BLaER1 treated with 17β-estradiol and CSF1 and Interleukin-3, amounts not matched to agents 10 nM and 100 nM (cell line): Measurements from ENCODE around the gene DLL1.
A peak's percentile ranks its signal among the peaks of the same experiment; 100 is the strongest.

Experiments used
- H3K27ac ChIP-seq, 11 experiments: shearing (Covaris generic); formaldehyde crosslinking; 2 replicates each; pipeline ENCODE4 v1.8.1; 2022
- H3K27me3 ChIP-seq, 11 experiments: shearing (Covaris generic); formaldehyde crosslinking; 2 replicates each; pipeline ENCODE4 v1.8.1; 2022
- H3K36me3 ChIP-seq, 11 experiments: shearing (Covaris generic); formaldehyde crosslinking; 2 replicates each; pipeline ENCODE4 v1.8.1; 2022
- H3K4me1 ChIP-seq, 10 experiments: shearing (Covaris generic); formaldehyde crosslinking; 2 replicates each; pipeline ENCODE4 v1.8.1; 2022
- H3K4me2 ChIP-seq, 11 experiments: shearing (Covaris generic); formaldehyde crosslinking; 2 replicates each; pipeline ENCODE4 v1.8.1; 2022
- H3K4me3 ChIP-seq, 10 experiments: shearing (Covaris generic); formaldehyde crosslinking; 2 replicates each; pipeline ENCODE4 v1.8.1; 2022
- H3K9ac ChIP-seq, 11 experiments: shearing (Covaris generic); formaldehyde crosslinking; 2 replicates each; pipeline ENCODE4 v1.8.1; 2022
- H3K9me3 ChIP-seq, 11 experiments: shearing (Covaris generic); formaldehyde crosslinking; replicated peaks in 1 of 11; 2 replicates each; pipeline ENCODE4 v1.8.1; 2022
- H4K20me1 ChIP-seq, 11 experiments: shearing (Covaris generic); formaldehyde crosslinking; 2 replicates each; pipeline ENCODE4 v1.8.1; 2022
- Cebpa-rat ChIP-seq, 11 experiments: shearing (Covaris generic); IDR thresholded peaks; 2 replicates each; pipeline ENCODE4 v1.8.1; 2022

Gene DLL1

GRCh38 chr6:170297576-170298330 lies 6.9 kb upstream of the DLL1 start:
- H3K4me3 ChIP-seq, result no peak overlapping the region
- no peak overlapping the region for H3K4me2 ChIP-seq
- peaks cover 0 to 57% (median 45%) of the 10 kb centered on the region in 11 experiments; a peak in 19 of 22 replicates for H4K20me1 ChIP-seq
- peaks cover 75 to 91% (median 85%) of the 10 kb centered on the region in 11 experiments for H3K27me3 ChIP-seq
- peaks cover 0 to 5% (median 0%) of the 10 kb centered on the region in 11 experiments; a peak in 1 of 22 replicates for H3K36me3 ChIP-seq
- no peak overlapping the region for H3K9ac ChIP-seq
- no peak overlapping the region for H3K27ac ChIP-seq
- peaks cover 21 to 28% (median 24%) of the 10 kb centered on the region in 11 experiments for H3K9me3 ChIP-seq
- peaks cover 24 to 49% (median 25%) of the 10 kb centered on the region in 10 experiments for H3K4me1 ChIP-seq
- no peak for TF ChIP-seq Cebpa-rat (IDR thresholded peaks at IDR 0.05)

DNA sequence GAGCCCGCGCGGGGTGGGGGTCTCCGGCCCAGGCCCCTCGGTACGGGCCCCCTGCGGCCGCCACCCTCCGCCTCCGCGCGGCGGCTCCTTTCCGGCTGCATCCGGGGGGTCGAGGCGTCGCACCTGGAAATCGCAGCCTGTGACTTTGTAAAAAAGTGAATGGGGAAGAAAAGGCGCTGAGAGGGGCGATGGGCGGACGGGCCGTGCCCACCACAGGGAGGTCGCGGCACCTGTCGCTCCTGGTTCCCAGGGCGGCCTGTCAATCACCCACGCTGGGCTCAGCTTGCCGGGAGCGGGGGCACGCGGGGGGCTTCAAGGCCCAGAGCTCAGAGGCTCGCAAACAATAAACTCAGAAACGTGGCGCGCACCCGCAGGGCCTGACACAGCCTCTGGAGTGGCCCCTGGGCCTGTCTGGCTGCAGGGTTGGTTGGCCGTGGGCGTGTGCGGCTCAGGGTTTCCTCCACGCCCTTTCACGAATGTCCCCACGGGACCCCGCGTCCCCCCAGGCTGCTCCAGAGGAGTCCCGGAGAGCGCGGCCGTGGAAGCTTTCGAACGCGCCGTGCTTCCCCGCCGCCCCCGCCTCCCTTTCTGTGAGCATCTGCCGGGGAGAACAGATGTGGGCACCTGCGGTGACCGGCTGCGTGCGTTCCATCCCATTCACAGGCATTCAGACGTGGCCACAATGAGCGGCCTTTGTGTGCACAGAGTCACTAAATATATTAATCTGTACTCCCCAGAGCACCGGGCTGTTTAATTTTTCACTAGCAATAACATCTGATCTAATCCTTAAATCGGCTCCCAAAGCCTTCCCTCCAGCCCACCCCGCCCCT lies 6.1 kb upstream of the DLL1 start:
- TF ChIP-seq Cebpa-rat (IDR thresholded peaks at IDR 0.05), result no peak
- peak overlapping the region; percentile 43 to 71 (median 58) for H3K4me3 ChIP-seq
- peak overlapping the region; percentile 89 to 95 (median 94) for H3K4me2 ChIP-seq
- peaks cover 20 to 23% (median 21%) of the 10 kb centered on the region in 11 experiments for H3K9me3 ChIP-seq
- no peak overlapping the region for H3K27ac ChIP-seq
- H3K4me1 ChIP-seq, result peaks cover 24 to 57% (median 32%) of the 10 kb centered on the region in 10 experiments
- H3K9ac ChIP-seq, result peak overlapping the region in 3 of 11 experiments; percentile 21 to 30 (median 29); a peak in 2 of 22 replicates
- peaks cover 0 to 5% (median 0%) of the 10 kb centered on the region in 11 experiments; a peak in 1 of 22 replicates for H3K36me3 ChIP-seq
- peaks cover 83 to 99% (median 90%) of the 10 kb centered on the region in 11 experiments for H3K27me3 ChIP-seq
- peaks cover 0 to 65% (median 53%) of the 10 kb centered on the region in 11 experiments; a peak in 19 of 22 replicates for H4K20me1 ChIP-seq

DNA sequence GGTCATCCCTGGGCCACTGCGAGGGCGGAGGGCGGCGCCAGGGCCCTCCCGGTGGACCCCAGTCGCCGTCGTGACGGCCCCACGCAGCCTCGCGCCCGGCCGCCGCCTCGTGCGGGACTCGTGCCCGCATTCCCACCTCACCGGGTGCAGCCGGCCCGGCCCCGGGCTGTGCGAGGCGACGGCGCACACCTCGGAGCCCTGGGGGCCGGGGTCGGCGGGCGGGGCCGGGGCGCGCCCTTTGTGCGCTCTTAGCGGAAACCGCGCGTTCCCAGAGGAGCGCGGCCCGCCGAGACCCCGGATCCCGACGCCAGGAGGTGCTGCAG lies 5.5 kb upstream of the DLL1 start:
- H3K36me3 ChIP-seq, result peaks cover 0 to 5% (median 0%) of the 10 kb centered on the region in 11 experiments; a peak in 1 of 22 replicates
- no peak for TF ChIP-seq Cebpa-rat (IDR thresholded peaks at IDR 0.05)
- peaks cover 0 to 71% (median 59%) of the 10 kb centered on the region in 11 experiments; a peak in 19 of 22 replicates for H4K20me1 ChIP-seq
- H3K27ac ChIP-seq, result no peak overlapping the region
- peaks cover 30 to 62% (median 38%) of the 10 kb centered on the region in 10 experiments for H3K4me1 ChIP-seq
- peak overlapping the region in 4 of 11 experiments; percentile 21 to 47 (median 30); a peak in 4 of 22 replicates for H3K9ac ChIP-seq
- peaks cover 14 to 18% (median 15%) of the 10 kb centered on the region in 11 experiments for H3K9me3 ChIP-seq
- peak overlapping the region; percentile 89 to 95 (median 94) for H3K4me2 ChIP-seq
- H3K4me3 ChIP-seq, result peak overlapping the region; percentile 43 to 71 (median 58)
- H3K27me3 ChIP-seq, result peaks cover 89 to 100% (median 96%) of the 10 kb centered on the region in 11 experiments

GRCh38 chr6:170295510-170296422 lies 4.9 kb upstream of the DLL1 start:
- peak overlapping the region; percentile 43 to 71 (median 58) for H3K4me3 ChIP-seq
- H3K27ac ChIP-seq, result no peak overlapping the region
- no peaks in the 10 kb centered on the region; a peak in 1 of 22 replicates for H3K36me3 ChIP-seq
- peaks cover 33 to 65% (median 40%) of the 10 kb centered on the region in 10 experiments for H3K4me1 ChIP-seq
- no peak for TF ChIP-seq Cebpa-rat (IDR thresholded peaks at IDR 0.05)
- peaks cover 8 to 11% (median 9%) of the 10 kb centered on the region in 11 experiments for H3K9me3 ChIP-seq
- H3K4me2 ChIP-seq, result peak overlapping the region; percentile 89 to 95 (median 94)
- H3K9ac ChIP-seq, result peak overlapping the region in 9 of 11 experiments; percentile 12 to 62 (median 45); a peak in 13 of 22 replicates
- H3K27me3 ChIP-seq, result peaks cover 95 to 100% (median 100%) of the 10 kb centered on the region in 11 experiments
- H4K20me1 ChIP-seq, result peaks cover 0 to 75% (median 63%) of the 10 kb centered on the region in 11 experiments; a peak in 19 of 22 replicates

GRCh38 chr6:170294813-170295509 lies 4.1 kb upstream of the DLL1 start:
- no peak for TF ChIP-seq Cebpa-rat (IDR thresholded peaks at IDR 0.05)
- Histone ChIP-seq H3K9ac (peak overlapping the region in 9 of 11 experiments; percentile 12 to 62 (median 45); a peak in 12 of 22 replicates), H3K36me3 (no peaks in the 10 kb centered on the region), H3K4me2 (peak overlapping the region; percentile 89 to 95 (median 94)), H3K4me1 (peaks cover 35 to 66% (median 44%) of the 10 kb centered on the region in 10 experiments), H3K27me3 (peaks cover 96 to 100% (median 100%) of the 10 kb centered on the region in 11 experiments), H3K9me3 (peaks cover under 1 to 3% (median 1%) of the 10 kb centered on the region in 11 experiments; a peak in 9 of 22 replicates), H4K20me1 (peaks cover 4 to 83% (median 71%) of the 10 kb centered on the region in 11 experiments; a peak in 20 of 22 replicates), H3K27ac (no peak overlapping the region), H3K4me3 (peak overlapping the region; percentile 43 to 71 (median 58))

DNA sequence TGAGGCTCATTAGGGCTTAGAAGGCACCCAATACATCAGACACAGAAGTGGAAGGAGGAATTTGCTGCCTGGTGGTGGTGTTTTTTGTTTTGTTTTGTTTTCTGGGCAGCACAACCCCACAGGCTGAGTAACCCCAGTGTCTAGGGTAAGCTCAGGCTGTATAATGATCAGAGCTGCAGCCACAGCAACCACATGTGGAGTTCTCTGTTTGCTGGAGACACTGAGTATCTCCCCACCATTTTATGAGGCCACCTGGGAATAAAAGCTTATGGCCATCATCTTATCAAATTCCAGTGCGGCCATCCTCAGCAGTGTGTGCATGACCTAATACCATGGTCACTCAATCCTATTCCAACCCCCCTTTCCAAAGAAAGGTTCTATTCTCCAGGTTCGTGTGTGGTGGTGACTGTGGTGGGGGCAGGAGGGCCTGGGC lies 3.4 kb upstream of the DLL1 start:
- Histone ChIP-seq H3K9me3 (no peaks in the 10 kb centered on the region; a peak in 2 of 22 replicates), H3K27me3 (peaks cover 96 to 100% (median 100%) of the 10 kb centered on the region in 11 experiments), H3K4me1 (peaks cover 41 to 72% (median 51%) of the 10 kb centered on the region in 10 experiments), H4K20me1 (peaks cover 11 to 89% (median 77%) of the 10 kb centered on the region in 11 experiments; a peak in 21 of 22 replicates), H3K4me2 (peak overlapping the region in 2 of 11 experiments; percentile 89 to 96; a peak in 3 of 22 replicates), H3K4me3 (no peak overlapping the region), H3K36me3 (peaks cover 0 to 2% (median 0%) of the 10 kb centered on the region in 11 experiments; a peak in 3 of 22 replicates), H3K9ac (no peak overlapping the region), H3K27ac (no peak overlapping the region)
- no peak for TF ChIP-seq Cebpa-rat (IDR thresholded peaks at IDR 0.05)
